22Rv1 (cell line): ENCODE data around the gene CIB2.
"Not testable (repeated sequence)": the region's sequence is repeated elsewhere in the genome, so short reads cannot be mapped to it uniquely, and the experiment has no call there.

Experiments used
- H3K27ac ChIP-seq: fragments of 450-650 bp; 2 replicates; pipeline ENCODE4 v1.5.1; 2017
- CTCF ChIP-seq: fragments of 450-650 bp; IDR thresholded peaks from 2 replicates; pipeline ENCODE4 v1.5.1; 2017; ENCODE audit warnings: mild to moderate bottlenecking
- ZFX ChIP-seq: fragments of 450-650 bp; IDR thresholded peaks from 2 replicates; pipeline ENCODE4 v1.6.1; 2017; ENCODE audit warnings: antibody characterized with exemption, borderline replicate concordance

The CIB2 gene

GRCh38 chr15:78159395-78159794, 28.1 kb upstream of the CIB2 start:
- no peak for TF ChIP-seq CTCF
- TF ChIP-seq ZFX, result no peak
- H3K27ac ChIP-seq, result no peak overlapping the region

GRCh38 chr15:78157203-78157602, 26.0 kb upstream of the CIB2 start:
- no peak overlapping the region for H3K27ac ChIP-seq
- TF ChIP-seq CTCF, result no peak
- TF ChIP-seq ZFX, result no peak

GRCh38 chr15:78156653-78157052, 25.4 kb upstream of the CIB2 start:
- no peak overlapping the region for H3K27ac ChIP-seq

GRCh38 chr15:78155355-78155939, 24.2 kb upstream of the CIB2 start:
- H3K27ac ChIP-seq, result no peak overlapping the region
- TF ChIP-seq ZFX, result no peak
- no peak for TF ChIP-seq CTCF

More at GRCh38 chr15:78156653-78157052, 25.4 kb upstream of the CIB2 start:
- TF ChIP-seq CTCF, result no peak
- no peak for TF ChIP-seq ZFX

GRCh38 chr15:78154955-78155354, 23.7 kb upstream of the CIB2 start:
- no peak for TF ChIP-seq CTCF
- no peak for TF ChIP-seq ZFX
- H3K27ac ChIP-seq, result no peak overlapping the region

- H3K27ac ChIP-seq, result not testable (repeated sequence)
Observed at GRCh38 chr15:78151075-78151474, 19.8 kb upstream of the CIB2 start.

GRCh38 chr15:78149805-78150751, 18.8 kb upstream of the CIB2 start:
- peak overlapping the region; percentile 69 for H3K27ac ChIP-seq
- TF ChIP-seq CTCF (no peak), ZFX (no peak)
